Measurements from ENCODE around the gene TP53RK. TPM values are rescaled to one million over a fixed set of nuclear protein-coding genes. Genes with fewer than 3 reads are reported as not detected.

The TP53RK gene
- total and polyA plus RNA-seq, 2 experiments from 2014 or later = 24.2 to 26.0 TPM

GRCh38 chr20:46637020-46637419, 52.2 kb downstream of the TP53RK start:
- peak; percentile 20; the same call in 1 of the 3 replicates for ATAC-seq
- Mint-ChIP-seq H3K27ac (no peak overlapping the region), H3K4me1 (peaks cover 8% of the 10 kb centered on the region; the same call in 2 of the 3 replicates)

GRCh38 chr20:46636514-46636913, 52.7 kb downstream of the TP53RK start:
- Histone ChIP-seq H3K27me3 (ENCODE audit: insufficient read depth) (no peaks in the 10 kb centered on the region), H3K4me3 (no peak overlapping the region), H3K79me2 (replicated peaks; ENCODE audit: insufficient read depth) (no peaks in the 10 kb centered on the region), H2AFZ (no peak overlapping the region), H3K4me1 (ENCODE audit: insufficient read depth) (peaks cover 5% of the 10 kb centered on the region; the same call in 1 of the 2 replicates), H3K4me2 (no peak overlapping the region), H3K9me2 (ENCODE audit: insufficient read depth) (no peaks in the 10 kb centered on the region), H3F3A (replicated peaks; ENCODE audit: low read depth) (no peaks in the 10 kb centered on the region), H3K27ac (ENCODE audit: low read depth) (no peak overlapping the region), H4K20me1 (replicated peaks; ENCODE audit: insufficient read depth) (no peaks in the 10 kb centered on the region), H3K36me3 (ENCODE audit: insufficient read depth) (no peaks in the 10 kb centered on the region)
- Mint-ChIP-seq H3K9me3 (no peaks in the 10 kb centered on the region; the same call in 1 of the 3 replicates), H3K4me1 (peaks cover 11% of the 10 kb centered on the region), H3K4me3 (no peak overlapping the region), H3K27me3 (ENCODE audit: insufficient read depth, low read depth, poor library complexity) (peaks cover 12% of the 10 kb centered on the region), H3K36me3 (ENCODE audit: low read depth) (no peaks in the 10 kb centered on the region), H3K27ac (no peak overlapping the region)
- DNase-seq (ENCODE audit: low spot score) (no peak), ATAC-seq (no peak)
- TF ChIP-seq ZNF331 (CRISPR knock-in tag; IDR thresholded peaks at IDR 0.05; ENCODE audit: low read depth) = no peak
- no peak for TF ChIP-seq EZH2 (IDR thresholded peaks at IDR 0.05; ENCODE audit: low read depth, unreplicated experiment)
- no peak for TF ChIP-seq ZNF114 (CRISPR knock-in tag; IDR thresholded peaks at IDR 0.05)
- TF ChIP-seq, protein P1, sequence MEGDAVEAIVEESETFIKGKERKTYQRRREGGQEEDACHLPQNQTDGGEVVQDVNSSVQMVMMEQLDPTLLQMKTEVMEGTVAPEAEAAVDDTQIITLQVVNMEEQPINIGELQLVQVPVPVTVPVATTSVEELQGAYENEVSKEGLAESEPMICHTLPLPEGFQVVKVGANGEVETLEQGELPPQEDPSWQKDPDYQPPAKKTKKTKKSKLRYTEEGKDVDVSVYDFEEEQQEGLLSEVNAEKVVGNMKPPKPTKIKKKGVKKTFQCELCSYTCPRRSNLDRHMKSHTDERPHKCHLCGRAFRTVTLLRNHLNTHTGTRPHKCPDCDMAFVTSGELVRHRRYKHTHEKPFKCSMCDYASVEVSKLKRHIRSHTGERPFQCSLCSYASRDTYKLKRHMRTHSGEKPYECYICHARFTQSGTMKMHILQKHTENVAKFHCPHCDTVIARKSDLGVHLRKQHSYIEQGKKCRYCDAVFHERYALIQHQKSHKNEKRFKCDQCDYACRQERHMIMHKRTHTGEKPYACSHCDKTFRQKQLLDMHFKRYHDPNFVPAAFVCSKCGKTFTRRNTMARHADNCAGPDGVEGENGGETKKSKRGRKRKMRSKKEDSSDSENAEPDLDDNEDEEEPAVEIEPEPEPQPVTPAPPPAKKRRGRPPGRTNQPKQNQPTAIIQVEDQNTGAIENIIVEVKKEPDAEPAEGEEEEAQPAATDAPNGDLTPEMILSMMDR (conservative IDR thresholded peaks at IDR 0.05; ENCODE audit: low read depth in 2 of 2) = no peak
- TF ChIP-seq ZNF462 (CRISPR knock-in tag; IDR thresholded peaks at IDR 0.05) = no peak
- no peak for TF ChIP-seq CREB1 (CRISPR knock-in tag; IDR thresholded peaks at IDR 0.05; ENCODE audit: low read depth)
- TF ChIP-seq EZH2phosphoT487 (IDR thresholded peaks at IDR 0.05; ENCODE audit: unreplicated experiment) = no peak
- no peak for TF ChIP-seq POLR2AphosphoS5 (IDR thresholded peaks at IDR 0.05; ENCODE audit: low read depth)
- TF ChIP-seq STAT1 (IDR thresholded peaks at IDR 0.05; ENCODE audit: unreplicated experiment) = no peak
- TF ChIP-seq NANOG (IDR thresholded peaks at IDR 0.05; ENCODE audit: borderline replicate concordance) = no peak

More at GRCh38 chr20:46637020-46637419, 52.2 kb downstream of the TP53RK start:
- H4K20me1 ChIP-seq (replicated peaks; ENCODE audit: insufficient read depth) = no peaks in the 10 kb centered on the region
- H3K79me2 ChIP-seq (replicated peaks; ENCODE audit: insufficient read depth) = no peaks in the 10 kb centered on the region
- TF ChIP-seq CREB1 (CRISPR knock-in tag; IDR thresholded peaks at IDR 0.05; ENCODE audit: low read depth) = no peak
- TF ChIP-seq, protein P1 (conservative IDR thresholded peaks at IDR 0.05; ENCODE audit: low read depth in 2 of 2) = peak in 1 of 2 experiments; percentile 25; a peak in 2 of 4 replicates
- H3K27me3 ChIP-seq (ENCODE audit: insufficient read depth) = no peaks in the 10 kb centered on the region
- H3K4me3 ChIP-seq = no peak overlapping the region
- H3K27ac ChIP-seq (ENCODE audit: low read depth) = no peak overlapping the region
- no peaks in the 10 kb centered on the region; the same call in 1 of the 2 replicates for H3K4me1 ChIP-seq (ENCODE audit: insufficient read depth)
- no peaks in the 10 kb centered on the region for H3K36me3 Mint-ChIP-seq (ENCODE audit: low read depth)
- H2AFZ ChIP-seq = no peak overlapping the region
- no peaks in the 10 kb centered on the region for H3F3A ChIP-seq (replicated peaks; ENCODE audit: low read depth)
- H3K9me3 Mint-ChIP-seq = no peaks in the 10 kb centered on the region; the same call in 1 of the 3 replicates
- peaks cover 14% of the 10 kb centered on the region for H3K27me3 Mint-ChIP-seq (ENCODE audit: insufficient read depth, low read depth, poor library complexity)
- DNase-seq (ENCODE audit: low spot score) = no peak
- H3K4me3 Mint-ChIP-seq = no peak overlapping the region
- H3K4me2 ChIP-seq = no peak overlapping the region
- no peaks in the 10 kb centered on the region for H3K36me3 ChIP-seq (ENCODE audit: insufficient read depth)
- H3K9me2 ChIP-seq (ENCODE audit: insufficient read depth) = no peaks in the 10 kb centered on the region
